HUDEP-2 (cell line): ENCODE results near the gene CNTN4.

Source experiments
- DNase-seq, 76 experiments: peaks; one replicate each; lab custom pipeline; 2025; ENCODE audit not compliant: unreplicated experiment in 76 of 76; lab: John Stamatoyannopoulos, UW

Gene CNTN4

DNA sequence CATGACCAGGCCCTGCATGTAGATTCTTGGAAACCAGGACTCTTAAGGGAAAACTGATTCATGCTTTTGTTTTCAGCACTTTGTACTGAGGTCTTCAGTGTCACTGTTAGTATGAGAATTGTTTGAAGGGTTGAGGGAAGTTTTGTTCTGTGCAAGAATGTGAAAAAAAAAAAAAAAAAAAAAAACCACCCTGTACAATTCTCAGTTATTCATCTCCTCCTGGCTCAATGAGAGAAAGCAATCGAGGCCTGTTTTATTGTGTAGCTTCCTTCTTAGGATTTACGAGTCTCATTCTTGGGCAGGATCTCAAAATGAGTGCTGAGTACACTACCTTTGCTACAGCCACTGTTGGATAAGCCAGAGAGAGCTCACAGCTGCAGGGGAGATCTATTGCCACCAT lies 469.5 kb downstream of the CNTN4 start:
- no peak for DNase-seq

DNA sequence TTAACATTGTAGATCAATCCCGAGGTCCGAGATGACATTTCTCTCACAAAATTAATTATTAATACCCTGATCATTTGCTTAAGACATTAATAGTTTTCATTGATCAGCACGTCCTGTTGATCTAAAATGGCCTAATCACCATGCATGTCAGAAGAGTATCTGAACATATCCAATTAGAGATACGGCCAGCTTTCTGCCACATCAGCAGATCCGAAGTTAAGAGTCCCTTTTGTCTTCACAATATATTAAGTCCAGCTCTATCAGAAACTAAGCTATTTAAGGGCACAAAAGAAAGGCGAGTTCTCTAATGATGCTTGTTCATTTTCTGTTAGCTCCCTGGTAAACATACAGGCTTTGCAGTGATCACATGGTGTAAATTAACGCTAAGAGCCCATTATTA lies 470.3 kb downstream of the CNTN4 start:
- DNase-seq, result no peak

GRCh38 chr3:2577571-2577970 lies 478.9 kb downstream of the CNTN4 start:
- no peak for DNase-seq

GRCh38 chr3:2578560-2578959 lies 479.9 kb downstream of the CNTN4 start:
- DNase-seq, result no peak

GRCh38 chr3:2579206-2579605 lies 480.5 kb downstream of the CNTN4 start:
- DNase-seq, result no peak

DNA sequence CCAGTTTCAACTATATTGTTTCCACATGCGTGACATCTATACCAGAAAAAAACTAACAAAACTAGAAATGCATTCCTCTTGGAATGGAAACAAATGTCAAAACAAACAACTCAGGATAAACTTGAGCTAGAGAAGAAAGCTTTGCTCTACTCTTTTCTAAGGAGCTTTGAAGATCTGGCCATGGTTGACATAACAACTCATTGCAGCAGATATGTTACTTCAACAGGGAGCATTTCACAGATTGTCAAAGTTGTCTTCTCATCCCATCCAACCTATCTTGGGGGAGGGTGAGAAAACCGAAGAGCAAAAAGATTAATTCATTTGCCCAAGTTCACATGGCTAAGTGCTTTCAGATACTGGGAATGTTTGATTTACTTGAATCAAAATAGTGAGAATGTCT lies 484.4 kb downstream of the CNTN4 start:
- no peak for DNase-seq

GRCh38 chr3:2589336-2589969 lies 490.8 kb downstream of the CNTN4 start:
- no peak for DNase-seq

- DNase-seq, result no peak
Measured at GRCh38 chr3:2595486-2595885, 496.8 kb downstream of the CNTN4 start.

GRCh38 chr3:2597615-2598014 lies 498.9 kb downstream of the CNTN4 start:
- no peak for DNase-seq

- no peak for DNase-seq
Measured at GRCh38 chr3:2599471-2599870, 500.8 kb downstream of the CNTN4 start.

- DNase-seq, result no peak
Measured at GRCh38 chr3:2603692-2604289, 505.1 kb downstream of the CNTN4 start.

GRCh38 chr3:2614578-2614977 lies 515.9 kb downstream of the CNTN4 start:
- DNase-seq, result no peak

DNA sequence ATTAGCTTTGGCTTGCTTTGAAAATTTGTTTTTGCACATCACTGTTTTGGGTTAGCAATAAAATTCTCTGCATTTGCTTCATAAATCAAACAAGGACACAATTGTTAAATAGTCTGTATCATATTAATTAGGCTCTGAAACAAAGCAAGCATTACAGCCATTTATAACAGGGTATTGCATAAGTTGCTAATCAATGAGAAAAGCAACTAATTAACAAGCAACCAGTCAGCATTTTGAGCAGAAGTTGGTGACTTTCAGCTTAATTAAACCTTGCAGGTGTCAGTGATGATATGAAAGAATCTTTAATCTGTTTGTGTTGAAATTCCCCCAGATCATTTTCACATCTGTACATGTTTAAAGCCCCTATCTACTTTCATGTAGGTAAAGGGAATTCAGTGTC lies 516.4 kb downstream of the CNTN4 start:
- no peak for DNase-seq

- no peak for DNase-seq
Measured at GRCh38 chr3:2623436-2623835, 524.8 kb downstream of the CNTN4 start.

- no peak for DNase-seq
Measured at GRCh38 chr3:2628117-2628516, 529.5 kb downstream of the CNTN4 start.

- DNase-seq, result no peak
Measured at GRCh38 chr3:2635511-2635910, 536.8 kb downstream of the CNTN4 start.

DNA sequence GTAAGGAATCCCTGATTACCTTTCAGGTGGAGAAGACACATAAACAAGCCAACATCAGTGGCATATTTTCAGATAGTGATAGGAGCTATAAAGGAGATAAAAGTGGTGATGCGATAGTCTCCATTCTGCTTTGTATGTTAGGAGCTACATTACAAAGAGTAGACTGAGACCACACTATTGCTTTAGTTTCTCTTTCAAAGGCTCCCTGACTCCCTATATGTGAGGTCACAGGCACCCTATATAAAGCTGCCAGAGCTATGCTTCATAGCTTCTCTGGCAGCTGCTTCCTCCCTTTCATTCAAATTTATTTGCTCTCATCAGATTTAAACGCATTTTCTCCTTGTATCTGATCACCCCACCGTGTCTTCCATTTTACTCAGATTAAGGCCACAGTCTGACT lies 544.9 kb downstream of the CNTN4 start:
- DNase-seq, result no peak

GRCh38 chr3:2645001-2645400 lies 546.3 kb downstream of the CNTN4 start:
- no peak for DNase-seq

DNA sequence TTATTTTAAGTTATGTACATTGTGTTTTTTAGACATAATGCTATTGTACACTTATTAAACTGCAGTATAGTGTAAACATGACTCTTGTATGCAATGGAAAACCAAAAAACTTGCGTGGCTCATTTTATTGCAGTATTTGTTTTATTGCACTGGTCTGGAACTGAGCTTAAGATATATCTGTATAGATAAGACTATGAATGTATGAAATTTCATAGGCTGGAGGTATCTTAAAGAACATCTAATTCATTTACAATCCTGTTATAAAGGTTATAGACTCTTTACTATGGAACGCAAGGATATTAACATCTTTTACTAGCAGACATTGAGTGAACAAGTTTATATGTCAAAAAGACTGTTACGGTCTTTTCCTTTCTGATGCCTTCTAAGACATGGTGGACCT lies 552.1 kb downstream of the CNTN4 start:
- DNase-seq, result no peak

DNA sequence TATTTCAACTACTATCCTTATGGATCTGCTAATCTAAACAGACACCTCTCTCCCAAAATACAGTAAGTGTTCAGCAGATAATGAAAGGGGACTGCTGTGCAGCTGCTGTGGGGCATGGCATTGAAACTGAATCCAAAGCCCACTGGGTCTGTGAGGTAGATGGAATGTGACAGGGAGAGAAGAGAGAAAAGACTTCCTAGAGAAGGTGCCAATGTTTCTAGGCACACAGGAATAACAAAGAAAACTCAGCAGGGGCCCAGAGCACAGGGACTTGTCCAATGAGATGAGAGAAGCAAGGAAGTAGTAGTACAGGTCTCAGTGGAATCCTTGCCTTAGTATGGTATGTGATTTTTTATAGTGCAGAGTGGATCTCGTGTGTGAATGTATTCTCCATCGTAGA lies 553.7 kb downstream of the CNTN4 start:
- DNase-seq, result no peak

GRCh38 chr3:2653706-2654105 lies 555.0 kb downstream of the CNTN4 start:
- no peak for DNase-seq

DNA sequence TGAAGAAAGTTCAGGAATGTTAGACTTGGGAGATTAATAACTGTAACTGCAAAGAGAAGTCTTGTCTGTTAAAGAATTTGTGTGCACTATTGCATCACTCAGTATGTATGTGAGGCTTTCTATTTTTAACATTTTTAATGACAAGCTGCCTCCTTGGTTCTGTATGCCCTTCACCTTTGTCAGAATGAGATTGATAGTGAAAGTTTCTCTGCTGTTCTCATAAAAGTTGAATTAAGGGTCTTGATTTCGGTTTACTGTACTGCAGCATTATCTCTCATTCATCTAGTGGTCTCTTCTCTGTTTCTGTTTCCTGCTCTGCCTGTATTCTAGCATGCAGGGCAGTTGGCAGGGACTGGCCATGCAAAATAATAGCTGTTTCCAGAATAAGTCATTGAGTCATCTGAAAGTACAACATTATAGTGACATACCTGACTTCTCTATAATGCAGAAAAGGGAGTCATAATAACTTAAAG lies 556.6 kb downstream of the CNTN4 start:
- DNase-seq, result no peak
